Hematopoietic multipotent progenitor cell treated with erythropoietin and hydrocortisone succinate and interleukin-3 and kit ligand, for 15 days (in vitro differentiated cells): Measurements from ENCODE around the gene NPHP4.

Experiments
- DNase-seq: peaks from one replicate; pipeline ENCODE4 v3.0.0-alpha.2; 2015; ENCODE audit warnings: low spot score

The NPHP4 gene

DNA sequence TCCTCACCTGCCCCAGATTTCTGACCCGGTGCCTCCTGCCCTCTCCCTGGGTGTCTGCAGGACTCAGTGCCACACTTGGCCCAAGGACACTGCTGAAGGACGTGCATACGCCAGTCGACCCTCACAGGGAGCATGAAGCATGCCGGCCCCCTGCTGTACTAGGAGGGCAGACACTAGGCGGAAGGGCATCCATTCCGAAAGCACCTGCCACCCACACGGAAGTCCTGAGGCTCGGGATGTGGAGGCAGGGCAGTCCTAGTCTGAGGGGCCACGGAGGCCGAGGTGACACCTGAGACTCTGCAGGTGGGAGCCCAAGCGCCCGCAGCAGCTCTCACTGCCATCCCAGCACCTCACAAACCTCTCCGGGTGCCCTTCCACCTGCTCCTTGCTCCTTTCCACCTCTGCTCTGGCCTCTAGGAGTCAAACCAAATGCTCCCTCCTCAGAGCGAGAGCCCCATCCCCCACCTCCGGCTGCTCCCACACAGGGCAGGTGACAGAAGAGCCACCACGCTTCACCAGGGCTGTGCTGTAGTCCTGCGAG is 2.4 kb downstream of the NPHP4 start:
- DNase-seq = no peak

DNA sequence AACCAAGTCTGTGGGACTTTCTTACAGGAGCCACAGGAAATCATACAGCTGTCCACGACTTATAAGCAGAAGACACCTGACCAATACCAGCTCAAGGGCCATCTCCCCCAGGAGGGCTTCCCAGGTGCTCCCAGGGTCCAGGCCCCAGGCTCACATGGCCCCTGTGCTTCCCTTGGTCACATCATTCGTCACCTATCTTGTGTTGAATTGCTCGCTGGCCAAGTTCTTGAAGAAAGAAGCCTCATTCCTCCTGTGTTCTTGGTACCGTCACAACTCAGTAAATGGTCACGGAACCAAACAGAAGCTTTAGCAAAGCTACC is 3.0 kb downstream of the NPHP4 start:
- no peak for DNase-seq

DNA sequence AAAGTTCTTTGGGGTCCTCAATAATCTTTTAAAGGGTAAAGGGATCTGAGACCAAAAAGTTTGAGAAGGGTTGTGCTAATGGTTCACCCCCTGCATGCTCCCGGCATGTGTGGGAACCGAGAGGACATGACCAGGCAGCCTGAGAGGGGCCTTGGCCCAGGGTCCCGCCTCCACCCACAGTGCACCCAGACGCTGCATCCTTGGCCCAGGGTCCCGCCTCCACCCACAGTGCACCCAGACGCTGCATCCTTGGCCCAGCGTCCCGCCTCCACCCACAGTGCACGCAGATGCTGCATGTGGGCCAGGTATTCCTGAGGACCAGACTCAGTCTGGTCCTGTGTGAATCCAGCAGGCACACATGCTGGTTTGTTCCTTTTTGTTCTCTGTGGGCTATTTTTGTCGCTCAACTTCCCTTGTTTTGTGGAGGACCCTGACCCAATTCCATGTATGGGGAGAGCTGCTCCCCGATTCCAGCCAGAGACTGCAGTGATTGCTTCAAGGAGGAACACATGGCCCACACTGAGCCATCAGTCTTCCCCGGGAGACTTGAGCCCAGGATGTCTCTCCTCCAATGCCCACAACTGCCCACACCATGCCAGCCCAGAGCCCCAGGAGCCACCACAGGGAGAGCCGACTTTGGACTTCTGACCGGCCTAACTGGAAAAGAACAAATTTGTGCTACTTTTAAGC is 3.5 kb downstream of the NPHP4 start:
- no peak for DNase-seq

DNA sequence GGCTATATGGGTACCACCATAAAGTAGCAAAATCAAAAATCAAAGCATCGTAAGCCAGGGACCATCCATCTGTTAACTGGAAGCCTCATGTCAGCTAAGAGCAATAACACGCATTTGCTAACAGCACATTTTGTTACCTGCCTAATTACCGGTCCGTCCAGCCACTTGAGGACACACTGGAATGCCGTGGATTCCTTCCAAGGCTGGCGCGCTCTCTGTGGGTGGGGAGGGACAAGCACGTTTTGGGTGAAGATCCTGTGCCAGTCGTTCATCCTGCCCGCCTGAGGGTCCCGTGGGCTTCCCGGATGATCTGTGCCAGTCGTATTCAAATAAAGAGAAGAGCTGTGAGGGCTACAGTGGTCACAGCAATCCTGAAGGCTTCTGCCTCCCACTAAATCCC is 6.2 kb downstream of the NPHP4 start:
- no peak for DNase-seq

GRCh38 chr1:5985250-5985649 is 7.0 kb downstream of the NPHP4 start:
- DNase-seq = no peak

DNA sequence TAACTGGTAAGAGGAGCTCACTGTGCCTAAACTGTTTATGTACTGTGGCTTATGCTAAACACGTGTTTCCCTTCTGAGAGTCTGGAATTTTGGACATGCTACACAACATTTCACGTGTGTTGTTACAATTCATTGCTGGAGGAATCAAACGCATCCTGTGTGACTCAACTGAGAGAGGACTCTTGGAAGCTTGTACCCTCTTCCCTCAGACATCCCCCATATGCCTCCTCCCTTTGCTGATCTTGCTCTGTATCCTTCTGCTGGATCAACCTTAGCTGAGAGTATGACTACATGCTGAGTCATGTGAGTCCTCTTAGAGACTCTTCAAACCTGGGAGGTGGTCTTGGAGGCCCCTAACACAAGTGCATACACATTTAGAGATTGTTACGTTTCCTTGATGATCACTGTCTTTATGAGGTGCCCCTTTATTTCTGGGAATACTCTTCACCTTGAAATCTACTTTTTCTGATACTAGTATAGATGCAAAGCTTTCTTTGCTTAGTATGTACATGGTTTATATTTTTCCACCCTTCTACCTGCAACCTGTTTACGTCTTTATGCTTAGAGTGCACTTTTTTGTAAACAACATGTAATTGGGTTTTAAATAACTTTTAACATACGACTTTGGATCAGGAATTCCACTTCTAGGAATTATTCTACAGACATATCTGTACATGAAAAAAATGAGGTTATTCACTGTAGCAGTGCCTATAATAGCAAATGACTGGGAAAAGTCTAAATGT is 8.7 kb downstream of the NPHP4 start:
- no peak for DNase-seq

DNA sequence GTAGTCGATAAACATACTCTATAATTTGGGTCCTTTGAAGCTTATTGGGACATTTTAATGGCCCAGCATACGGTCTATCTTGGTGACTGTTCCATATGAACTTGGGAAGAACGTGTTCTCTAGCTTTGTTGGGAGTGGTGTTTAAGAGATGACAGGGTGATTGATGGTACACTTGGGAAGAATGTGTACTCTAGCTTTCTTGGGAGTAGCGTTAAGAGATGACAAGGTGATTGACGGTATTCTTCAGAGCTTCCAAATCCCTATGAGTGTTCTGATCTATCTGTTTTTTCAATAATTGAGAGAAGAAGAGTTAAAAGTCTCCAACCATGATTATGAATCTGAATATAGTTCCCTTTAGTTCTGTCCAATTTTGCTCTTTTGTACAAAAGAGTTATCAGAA is 9.4 kb downstream of the NPHP4 start:
- DNase-seq = no peak

GRCh38 chr1:5982276-5982675 is 9.9 kb downstream of the NPHP4 start:
- no peak for DNase-seq

- DNase-seq = no peak
These were observed 11.2 kb downstream of the NPHP4 start for GRCh38 chr1:5981009-5981380.

- DNase-seq = no peak
These were observed 11.8 kb downstream of the NPHP4 start for GRCh38 chr1:5980314-5981008.

- DNase-seq = no peak
These were observed 12.5 kb downstream of the NPHP4 start for GRCh38 chr1:5979536-5980313.

DNA sequence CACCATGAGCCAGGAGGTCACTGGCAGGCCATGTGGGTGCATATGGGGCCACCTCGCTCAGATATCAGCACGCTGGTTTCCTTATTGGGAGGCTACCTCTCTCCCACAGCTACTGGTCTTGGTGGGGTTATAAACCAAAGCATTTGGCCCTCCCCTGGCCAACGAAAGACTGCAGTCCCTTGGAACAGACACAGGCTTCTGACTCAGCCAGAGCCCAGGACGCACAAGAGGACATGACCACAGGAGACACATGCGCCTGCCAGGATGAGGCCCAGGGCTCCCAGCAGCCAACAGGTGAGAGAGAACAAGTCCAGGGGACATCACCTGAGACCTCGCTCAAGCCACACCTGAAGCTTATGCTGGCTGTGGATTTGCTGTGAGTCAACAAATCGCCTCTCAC is 13.8 kb downstream of the NPHP4 start:
- DNase-seq = no peak

DNA sequence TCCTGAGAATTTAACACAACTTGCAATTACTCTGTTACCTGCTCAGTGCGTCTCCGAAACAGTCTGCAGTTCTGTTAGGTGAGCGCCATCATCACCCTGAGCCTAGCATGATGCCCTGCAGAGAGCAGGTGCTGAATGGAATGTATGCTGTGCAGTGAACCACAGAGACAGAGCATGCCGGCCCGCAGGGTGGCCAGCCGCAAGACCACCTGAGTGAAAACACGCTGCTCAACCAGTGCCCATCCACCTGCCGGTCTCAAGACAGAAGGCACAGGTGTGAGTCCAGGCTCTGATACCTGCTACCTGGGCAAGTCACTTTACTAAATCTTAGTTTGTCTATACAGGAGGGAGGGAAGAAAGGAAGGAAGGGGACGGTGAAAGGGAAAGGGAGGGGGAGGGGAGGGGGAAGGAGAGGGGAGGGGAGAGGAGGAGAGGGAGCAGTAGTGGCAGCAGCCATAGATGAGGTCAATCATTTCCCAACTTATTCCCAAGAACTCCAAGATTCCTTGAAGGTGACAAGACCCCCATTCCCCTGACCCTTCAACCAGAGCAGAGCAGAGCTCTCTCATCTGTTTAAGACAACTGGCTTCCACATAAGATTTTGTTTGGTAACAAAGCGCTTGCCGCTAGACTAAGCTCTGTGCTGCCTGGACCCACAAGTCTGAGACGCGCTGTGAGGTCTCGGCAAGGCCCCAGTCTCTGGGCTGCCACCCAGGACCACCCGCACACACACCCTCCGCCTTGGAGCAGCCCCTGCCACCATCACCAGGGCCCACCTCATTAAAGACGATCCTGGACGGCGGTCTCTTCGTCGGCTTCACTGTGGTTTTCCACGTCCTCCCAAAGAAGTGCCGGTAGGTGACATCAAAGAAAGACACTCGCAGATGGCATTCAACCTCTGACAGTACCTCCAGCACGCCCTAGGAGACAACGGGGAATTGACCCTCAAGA is 14.5 kb downstream of the NPHP4 start:
- no peak for DNase-seq

GRCh38 chr1:5976726-5977493 is 15.3 kb downstream of the NPHP4 start:
- no peak for DNase-seq

DNA sequence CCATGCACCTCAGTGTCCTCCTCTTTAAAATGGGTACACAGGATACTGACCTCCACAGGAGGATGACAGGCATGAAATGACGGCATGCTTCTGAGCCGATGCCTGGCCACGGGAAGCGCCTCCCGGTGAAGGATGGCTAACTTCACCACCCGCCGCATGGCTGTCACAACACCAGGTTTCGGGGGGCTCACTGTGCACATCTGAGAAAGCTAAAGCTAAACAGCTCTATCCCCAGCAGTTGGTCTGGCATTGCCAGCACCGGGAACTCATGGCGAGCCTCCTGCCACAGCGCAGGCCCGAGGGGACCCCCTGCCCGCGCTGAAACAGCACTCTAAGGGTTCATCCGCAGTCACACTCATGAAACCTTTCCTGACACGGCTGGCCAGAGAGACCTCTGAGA is 16.0 kb downstream of the NPHP4 start:
- DNase-seq = no peak

DNA sequence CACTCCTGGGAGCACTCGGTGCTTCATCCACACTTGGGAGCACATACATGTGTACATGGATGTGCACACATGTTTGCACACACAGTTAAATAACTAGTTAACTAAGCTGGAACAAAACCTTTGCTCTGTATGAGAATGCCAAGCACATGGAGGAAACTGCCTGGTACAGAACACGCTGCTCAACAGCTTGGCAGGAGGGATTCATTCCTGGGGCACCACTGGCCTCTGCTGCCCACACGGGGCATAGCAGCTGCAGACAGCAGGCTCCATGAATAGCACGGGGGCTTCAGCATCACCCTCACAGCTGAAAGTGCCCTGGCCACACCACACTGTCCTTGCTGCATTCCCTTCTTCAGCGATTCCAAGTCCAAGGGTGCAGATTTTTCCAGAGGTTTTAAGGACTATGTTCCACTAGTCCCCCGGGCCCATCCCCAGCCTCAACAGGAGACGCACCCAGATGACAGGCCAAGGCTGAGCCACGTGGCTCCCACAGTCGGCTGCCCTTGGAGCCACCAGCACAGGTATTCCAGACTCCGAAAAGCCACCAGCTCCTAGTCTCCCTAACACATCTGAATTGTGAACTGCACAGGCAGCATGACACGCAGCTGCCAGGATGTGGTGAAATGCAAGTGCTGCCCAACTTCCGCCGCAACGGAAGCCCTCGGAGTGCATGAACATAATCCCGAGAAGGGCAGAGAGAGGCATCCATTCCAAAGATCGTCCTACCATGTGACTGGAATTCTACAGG is 16.9 kb downstream of the NPHP4 start:
- peak; percentile 16 for DNase-seq

- no peak for DNase-seq
These were observed 17.6 kb downstream of the NPHP4 start for GRCh38 chr1:5974631-5975030.

GRCh38 chr1:5973771-5974170 is 18.5 kb downstream of the NPHP4 start:
- no peak for DNase-seq

DNA sequence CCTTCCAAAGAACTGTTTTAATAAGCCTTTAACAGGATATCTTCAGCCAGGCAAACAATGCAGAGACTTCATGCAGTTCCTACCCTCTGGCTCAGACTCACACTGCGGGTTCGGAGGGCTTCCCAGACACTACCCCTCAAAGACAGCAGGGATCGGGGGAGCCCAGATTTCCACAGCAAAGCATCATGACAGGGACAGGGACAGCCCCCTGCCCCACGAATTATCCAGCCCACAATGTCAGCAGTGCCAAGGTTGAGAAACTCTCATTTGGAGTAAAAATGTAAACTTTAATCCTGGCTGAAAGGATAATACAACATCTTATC is 20.1 kb downstream of the NPHP4 start:
- DNase-seq = no peak
